ENCODE measurements around the gene COL2A1.

GRCh38 chr12:47990351-47991105 lies 13.7 kb downstream of the COL2A1 start:
- TF ChIP-seq, protein P1, sequence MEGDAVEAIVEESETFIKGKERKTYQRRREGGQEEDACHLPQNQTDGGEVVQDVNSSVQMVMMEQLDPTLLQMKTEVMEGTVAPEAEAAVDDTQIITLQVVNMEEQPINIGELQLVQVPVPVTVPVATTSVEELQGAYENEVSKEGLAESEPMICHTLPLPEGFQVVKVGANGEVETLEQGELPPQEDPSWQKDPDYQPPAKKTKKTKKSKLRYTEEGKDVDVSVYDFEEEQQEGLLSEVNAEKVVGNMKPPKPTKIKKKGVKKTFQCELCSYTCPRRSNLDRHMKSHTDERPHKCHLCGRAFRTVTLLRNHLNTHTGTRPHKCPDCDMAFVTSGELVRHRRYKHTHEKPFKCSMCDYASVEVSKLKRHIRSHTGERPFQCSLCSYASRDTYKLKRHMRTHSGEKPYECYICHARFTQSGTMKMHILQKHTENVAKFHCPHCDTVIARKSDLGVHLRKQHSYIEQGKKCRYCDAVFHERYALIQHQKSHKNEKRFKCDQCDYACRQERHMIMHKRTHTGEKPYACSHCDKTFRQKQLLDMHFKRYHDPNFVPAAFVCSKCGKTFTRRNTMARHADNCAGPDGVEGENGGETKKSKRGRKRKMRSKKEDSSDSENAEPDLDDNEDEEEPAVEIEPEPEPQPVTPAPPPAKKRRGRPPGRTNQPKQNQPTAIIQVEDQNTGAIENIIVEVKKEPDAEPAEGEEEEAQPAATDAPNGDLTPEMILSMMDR (IDR thresholded peaks at IDR 0.05), result no peak
- TF ChIP-seq EZH2 (IDR thresholded peaks at IDR 0.05) (no peak), EZH2phosphoT487 (IDR thresholded peaks at IDR 0.05) (no peak)

All from neural progenitor cell (in vitro differentiated cells).